ENCODE data around the gene GAS2L1.

Gene GAS2L1

GRCh38 chr22:29272624-29273023 is 33.8 kb upstream of the GAS2L1 start:
- POLR2A ChIA-PET = no interaction called here
- DNase-seq (ENCODE audit: extremely low spot score) = no peak
- CTCF ChIA-PET = interaction anchor here (1.0 to 2.3 kb wide), 3 partner anchors 12 to 27 kb away, joined by 3 to 5 read pairs (median 5); no protein-coding TSS in a partner anchor
- no peak for TF ChIP-seq CTCF (IDR thresholded peaks at IDR 0.05; ENCODE audit: control extremely low read depth, extremely low read depth, low read depth, missing control alignments)

GRCh38 chr22:29275167-29275566 is 31.3 kb upstream of the GAS2L1 start:
- POLR2A ChIA-PET = no interaction called here
- TF ChIP-seq CTCF (IDR thresholded peaks at IDR 0.05; ENCODE audit: control extremely low read depth, extremely low read depth, low read depth, missing control alignments) = no peak
- CTCF ChIA-PET = interaction anchor here (1.0 to 1.3 kb wide), 2 partner anchors 10 to 12 kb away, joined by 3 to 4 read pairs; no protein-coding TSS in a partner anchor
- no peak for DNase-seq (ENCODE audit: extremely low spot score)

- POLR2A ChIA-PET = interaction anchor here (0.6 kb wide), 1 partner anchor 108 kb away, joined by 3 read pairs; no protein-coding TSS in a partner anchor
- CTCF ChIA-PET = interaction anchor here (1.5 kb wide), 1 partner anchor 17 kb away, joined by 4 read pairs; no protein-coding TSS in a partner anchor
- no peak for TF ChIP-seq CTCF (IDR thresholded peaks at IDR 0.05; ENCODE audit: control extremely low read depth, extremely low read depth, low read depth, missing control alignments)
- no peak for DNase-seq (ENCODE audit: extremely low spot score)
Observed at GRCh38 chr22:29275819-29276565, 30.5 kb upstream of the GAS2L1 start.

GRCh38 chr22:29277927-29278326 is 28.5 kb upstream of the GAS2L1 start:
- TF ChIP-seq CTCF (IDR thresholded peaks at IDR 0.05; ENCODE audit: control extremely low read depth, extremely low read depth, low read depth, missing control alignments) = no peak

GRCh38 chr22:29284196-29284595 is 22.3 kb upstream of the GAS2L1 start:
- no peak for TF ChIP-seq CTCF (IDR thresholded peaks at IDR 0.05; ENCODE audit: control extremely low read depth, extremely low read depth, low read depth, missing control alignments)
- no peak for DNase-seq (ENCODE audit: extremely low spot score)
- CTCF ChIA-PET = interaction anchor here (1.2 kb wide), 2 partner anchors 9 to 11 kb away, joined by 3 read pairs; no protein-coding TSS in a partner anchor
- POLR2A ChIA-PET = no interaction called here

More at GRCh38 chr22:29277927-29278326, 28.5 kb upstream of the GAS2L1 start:
- ChIA-PET CTCF (interaction anchor here (1.0 to 1.5 kb wide), 3 partner anchors 9 to 28 kb away, joined by 3 to 4 read pairs (median 3); partner anchors contain the start of gene GAS2L1), POLR2A (no interaction called here)
- no peak for DNase-seq (ENCODE audit: extremely low spot score)

GRCh38 chr22:29288837-29289236 is 17.6 kb upstream of the GAS2L1 start:
- ChIA-PET POLR2A (no interaction called here), CTCF (interaction anchor here (1.2 to 1.4 kb wide), 2 partner anchors 14 to 15 kb away, joined by 3 to 5 read pairs; no protein-coding TSS in a partner anchor)
- no peak for DNase-seq (ENCODE audit: extremely low spot score)
- no peak for TF ChIP-seq CTCF (IDR thresholded peaks at IDR 0.05; ENCODE audit: control extremely low read depth, extremely low read depth, low read depth, missing control alignments)
